UCSD-AML1 (cell line): ENCODE data around the gene ADAMTS14.

Source experiments
- DNase-seq: peaks from one replicate; lab custom pipeline; 2025; ENCODE audit not compliant: unreplicated experiment; lab: John Stamatoyannopoulos, UW

Gene ADAMTS14

DNA sequence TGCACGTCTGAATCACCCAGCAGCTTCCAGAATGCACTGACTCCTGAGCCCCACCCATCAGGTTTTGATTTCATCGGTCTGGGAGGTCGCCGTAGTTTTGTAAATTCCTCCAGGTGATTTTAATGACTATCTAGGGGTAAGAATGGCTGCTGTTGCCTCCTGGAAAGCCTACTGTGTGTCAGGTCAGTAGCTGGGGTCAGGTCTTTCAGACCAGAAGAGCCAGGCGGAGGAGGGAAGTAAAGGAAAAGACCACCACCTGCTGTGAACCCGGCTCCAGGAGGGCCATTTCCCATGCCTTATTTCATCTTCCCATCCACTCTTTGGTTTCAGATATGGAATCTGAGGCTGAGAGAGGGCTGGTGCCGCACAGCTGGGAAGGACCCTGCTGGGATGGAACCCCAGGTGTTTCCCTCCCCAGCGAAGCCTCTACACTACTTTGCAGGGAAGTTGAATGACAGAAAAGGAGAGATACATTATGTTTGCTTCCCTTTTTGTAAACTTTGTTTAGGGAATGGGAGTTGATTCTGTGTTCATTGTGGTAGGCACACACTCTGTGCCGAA lies 19.8 kb downstream of the ADAMTS14 start:
- no peak for DNase-seq

DNA sequence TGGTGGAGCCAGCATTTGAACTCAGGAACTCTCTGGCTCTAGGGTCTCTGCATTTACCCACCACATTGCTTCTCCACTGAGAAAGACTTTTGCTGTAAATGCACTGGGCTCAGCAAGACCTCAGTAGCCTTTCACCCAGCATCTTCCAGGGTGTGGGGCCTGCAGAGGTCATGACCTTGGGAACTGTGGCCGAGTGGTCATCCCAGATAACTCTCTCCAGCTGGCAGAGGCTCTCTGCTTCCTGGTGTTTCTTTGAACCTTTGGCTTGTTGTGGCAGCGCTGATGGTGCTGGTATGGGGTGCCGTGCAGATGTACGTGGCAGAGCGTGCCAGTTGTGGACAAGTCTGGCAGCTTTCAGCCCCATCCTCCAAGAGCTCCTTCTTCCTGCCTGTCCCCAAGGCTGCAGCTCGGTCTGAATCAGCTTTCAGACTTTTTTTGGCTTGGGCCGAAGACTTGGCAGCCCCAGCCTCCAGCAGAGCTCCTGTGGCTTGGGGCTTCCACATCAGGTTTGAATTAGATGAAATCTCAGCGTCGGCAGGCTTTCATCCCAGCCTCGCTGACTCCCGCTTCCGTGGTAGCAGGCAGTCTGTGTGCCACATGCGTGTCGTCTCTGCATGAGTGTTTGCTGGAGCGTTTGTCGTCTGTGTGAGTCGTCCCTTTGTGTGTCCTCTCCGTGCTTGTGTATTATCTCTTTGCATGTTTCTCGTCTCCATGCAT lies 21.5 kb downstream of the ADAMTS14 start:
- no peak for DNase-seq

DNA sequence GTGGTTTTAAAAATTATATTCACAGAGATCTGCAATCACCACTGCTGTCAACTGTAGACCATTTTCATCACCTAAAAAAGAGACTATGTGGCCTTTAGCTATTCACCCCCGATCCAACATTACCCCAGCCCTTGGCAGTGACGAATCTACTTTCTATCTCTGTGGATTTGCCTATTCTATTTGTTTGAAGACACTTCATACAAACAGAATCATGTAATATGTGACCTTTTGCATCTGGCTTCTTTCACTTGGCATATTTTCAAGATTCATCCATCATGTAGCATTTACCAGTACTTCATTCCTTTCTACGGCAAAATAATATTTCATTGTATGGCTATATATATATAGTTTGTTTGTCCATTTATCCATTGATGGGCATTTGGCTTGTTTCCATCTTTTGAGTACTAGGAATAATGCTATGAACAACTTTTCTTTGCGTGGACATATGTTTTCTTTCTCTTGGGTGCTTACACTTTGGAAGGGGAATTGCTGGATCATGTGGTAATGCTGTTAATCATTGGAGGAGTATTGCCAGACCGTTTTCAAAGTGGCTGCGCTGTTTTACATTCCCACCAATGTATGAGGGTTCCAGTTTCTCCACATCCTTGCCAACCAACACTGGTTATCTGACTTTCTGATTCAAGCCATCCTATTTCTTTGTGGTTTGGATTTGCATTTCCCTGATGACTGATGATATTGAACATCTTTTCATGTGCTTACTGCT lies 22.3 kb downstream of the ADAMTS14 start:
- no peak for DNase-seq

DNA sequence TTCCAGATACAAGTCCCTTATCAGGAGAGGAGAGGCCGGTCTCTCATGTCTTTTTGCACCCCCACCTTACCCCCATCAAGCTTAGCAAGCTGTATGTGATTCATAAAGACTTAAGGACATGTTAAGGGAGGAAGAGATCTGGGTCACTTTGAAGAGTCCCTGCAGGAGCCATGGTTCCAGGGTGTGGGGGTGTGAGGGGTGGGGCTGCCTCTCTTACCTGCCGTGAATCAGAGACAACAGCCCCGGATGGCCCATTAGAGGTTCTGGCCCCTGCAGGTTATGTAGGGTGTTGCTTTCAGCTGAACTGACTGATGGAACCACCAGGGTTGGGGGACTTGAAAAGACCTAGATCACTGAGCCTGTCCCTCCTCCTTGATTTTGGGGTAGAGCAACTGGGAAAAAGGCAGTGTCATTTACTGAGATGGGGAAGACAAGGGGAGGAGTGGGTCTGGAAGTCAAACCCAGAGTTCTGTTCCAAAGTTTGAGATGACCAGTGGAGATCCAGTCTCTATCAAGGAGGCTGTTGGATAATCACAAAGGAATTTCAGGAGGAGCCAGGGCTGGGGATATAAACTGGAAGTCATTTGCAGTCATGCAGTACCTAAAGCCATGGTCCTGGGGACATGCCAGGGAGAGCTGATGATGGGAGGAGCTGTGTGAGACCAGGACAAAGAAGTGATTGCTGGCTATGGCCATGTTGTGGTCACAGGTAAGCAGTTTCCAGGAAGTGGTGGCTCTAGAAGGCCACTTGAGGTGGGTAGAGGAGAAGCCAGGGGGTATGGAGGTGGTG lies 23.1 kb downstream of the ADAMTS14 start:
- no peak for DNase-seq

DNA sequence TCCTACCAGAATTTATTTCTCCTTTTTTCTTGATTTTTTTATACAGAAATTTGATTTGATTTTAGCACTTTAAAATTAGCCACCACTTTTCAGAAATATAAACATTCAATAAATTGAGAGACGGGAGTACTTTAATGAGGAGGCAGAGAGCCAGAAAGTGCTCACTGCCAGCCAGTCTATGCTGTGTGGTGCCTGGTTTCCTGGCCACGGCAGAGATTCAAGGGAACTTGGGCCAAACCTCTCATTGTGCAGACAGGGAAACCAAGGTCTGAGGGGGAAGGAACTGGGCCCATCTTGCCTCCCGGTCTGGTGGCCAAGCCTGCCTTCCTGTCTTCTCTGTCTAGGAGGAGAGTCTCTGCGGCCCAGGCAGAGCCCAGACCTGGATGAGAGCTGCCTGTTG lies 25.9 kb downstream of the ADAMTS14 start:
- no peak for DNase-seq

DNA sequence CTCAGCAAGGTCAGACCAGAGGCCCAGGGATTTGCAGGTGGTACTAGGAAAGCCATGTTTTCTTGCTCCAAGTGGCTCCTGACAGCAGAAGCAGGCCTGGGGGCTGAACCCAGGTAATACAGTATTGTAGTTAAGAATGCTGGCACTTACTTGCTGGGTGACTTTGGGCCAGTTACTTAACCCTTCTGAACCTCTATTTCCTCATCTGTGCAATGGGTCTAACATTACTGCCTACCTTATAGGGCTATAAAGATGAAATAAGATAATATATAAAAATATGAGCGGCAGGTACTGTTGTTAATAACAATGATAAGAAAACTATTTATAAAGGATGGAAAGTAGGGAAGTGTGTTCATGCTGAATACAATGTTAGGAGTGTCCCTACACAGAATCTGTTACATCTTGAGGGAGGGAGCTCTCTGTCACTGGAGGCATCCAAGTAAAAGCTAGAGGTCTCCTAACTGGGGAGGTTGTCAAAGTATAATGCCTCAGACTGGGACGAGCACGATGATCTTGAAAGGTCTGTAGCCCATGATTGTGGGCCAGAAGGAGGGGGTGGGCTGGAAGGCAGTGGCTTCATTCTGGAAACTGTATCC lies 26.9 kb downstream of the ADAMTS14 start:
- DNase-seq: no peak

DNA sequence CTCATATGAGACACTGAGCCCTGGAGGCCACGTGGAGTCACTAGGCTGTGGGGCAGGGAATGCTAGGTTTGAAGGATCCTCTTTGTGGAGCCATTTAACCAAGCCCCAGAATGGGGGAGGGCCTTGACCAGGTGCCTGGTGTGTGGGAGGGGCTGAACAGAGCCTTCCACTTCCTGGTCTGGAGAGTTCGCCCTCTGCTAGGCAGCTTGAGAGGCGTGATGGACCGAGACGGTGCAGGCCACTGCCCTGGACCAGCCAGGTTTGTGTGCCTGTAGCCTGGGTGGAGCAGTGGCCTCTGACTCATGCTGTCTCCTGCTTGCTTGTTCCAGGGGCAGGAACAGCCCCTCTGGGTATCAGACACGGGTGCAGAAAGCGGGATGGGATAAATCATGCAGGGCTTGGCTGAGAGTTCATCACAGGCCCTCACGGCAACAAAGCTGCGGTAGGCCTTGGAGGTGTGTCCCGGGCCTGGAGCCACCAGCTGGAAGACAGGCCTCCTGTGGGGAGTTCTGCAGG lies 27.4 kb downstream of the ADAMTS14 start:
- DNase-seq: no peak

DNA sequence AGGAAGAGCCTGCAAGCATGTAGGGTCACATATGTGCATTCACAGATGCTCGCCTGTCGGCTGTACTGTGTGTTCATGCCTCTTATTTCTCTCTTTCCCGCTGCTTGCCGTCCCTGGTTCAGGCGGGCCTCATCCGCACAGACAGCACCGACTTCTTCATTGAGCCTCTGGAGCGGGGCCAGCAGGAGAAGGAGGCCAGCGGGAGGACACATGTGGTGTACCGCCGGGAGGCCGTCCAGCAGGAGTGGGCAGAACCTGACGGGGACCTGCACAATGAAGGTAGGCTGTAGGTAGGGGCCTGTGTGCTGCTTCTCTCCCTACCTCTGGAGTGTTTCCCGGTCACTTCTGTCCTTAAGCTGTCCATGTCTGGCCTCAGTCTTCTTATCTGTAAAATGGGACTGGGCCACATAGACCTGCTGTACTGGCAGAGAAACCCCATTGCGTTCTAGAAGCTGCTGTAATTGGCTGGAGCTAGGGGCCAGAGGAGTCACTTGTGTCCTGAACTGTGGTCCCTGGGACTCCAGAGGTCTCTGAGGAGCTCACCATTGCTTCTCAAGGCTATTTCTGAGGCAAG lies 30.0 kb downstream of the ADAMTS14 start:
- DNase-seq: no peak

DNA sequence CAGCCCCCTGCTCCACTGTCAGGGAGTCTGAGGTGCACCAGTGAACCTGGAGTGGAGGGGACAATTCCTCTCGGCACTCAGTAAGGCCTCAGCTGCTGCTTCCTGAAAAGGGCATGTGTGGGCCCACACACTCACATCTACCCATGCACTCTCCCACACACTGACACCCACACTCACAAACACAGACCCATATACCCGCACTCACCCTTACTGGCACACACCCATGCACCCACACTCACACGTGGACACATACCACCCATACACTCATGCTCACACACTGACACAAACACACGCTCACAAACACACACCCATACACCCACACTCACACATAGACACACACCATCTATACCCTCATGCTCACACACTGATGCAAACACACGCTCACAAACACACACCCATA lies 31.9 kb downstream of the ADAMTS14 start:
- no peak for DNase-seq

DNA sequence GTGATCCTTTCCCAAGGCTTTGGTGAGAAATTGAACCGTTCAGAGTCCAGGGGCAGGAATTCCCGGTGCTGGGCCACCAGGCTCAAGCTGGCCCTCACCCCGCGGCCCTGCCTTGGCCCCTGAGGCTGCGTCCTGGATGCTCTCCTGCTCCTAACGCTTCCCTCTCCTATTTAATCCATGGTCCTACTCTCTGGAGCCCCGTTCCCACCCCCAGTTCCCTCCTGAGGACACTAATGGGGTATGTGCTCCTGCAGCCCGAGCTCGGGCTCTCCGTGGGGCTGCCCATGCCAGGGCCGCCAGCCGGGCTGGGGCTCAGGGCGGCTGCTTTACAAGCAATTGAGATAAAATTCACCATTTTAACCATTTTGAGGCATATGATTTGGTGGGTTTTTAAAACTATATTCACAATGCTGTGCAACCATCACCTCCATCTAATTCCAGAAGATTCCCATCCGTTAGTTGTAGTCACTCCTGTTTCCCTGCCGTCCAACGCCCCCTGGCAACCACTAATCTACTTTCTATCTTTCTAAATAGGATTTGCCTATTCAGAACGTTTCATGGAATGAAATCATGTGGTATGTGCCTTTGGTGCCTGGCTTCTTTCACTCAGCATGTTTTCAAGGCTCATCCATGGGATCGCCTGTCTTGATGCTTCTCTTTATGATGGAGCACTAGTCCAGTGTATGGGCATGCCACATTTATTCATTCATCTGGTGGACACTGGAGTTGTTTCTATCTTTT lies 33.0 kb downstream of the ADAMTS14 start:
- DNase-seq: no peak

DNA sequence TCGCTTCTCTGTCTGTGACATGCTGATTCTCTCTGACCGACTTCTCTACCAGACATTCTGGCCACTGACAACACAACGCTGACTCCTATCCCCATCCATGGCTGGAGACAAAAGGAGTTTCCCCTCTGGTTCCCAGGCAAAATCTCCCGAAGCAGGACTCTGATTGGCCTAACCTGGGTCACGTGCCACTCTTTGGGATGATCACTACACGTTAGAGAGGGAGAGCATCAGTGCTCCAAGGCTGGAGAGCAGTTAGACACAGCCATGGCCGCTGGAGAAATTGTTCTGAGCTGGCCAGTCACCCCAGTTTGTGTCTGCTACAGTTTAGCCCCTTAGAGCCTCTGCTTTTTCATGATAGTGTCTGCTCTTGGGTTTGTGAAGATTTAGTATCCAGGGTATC lies 38.9 kb downstream of the ADAMTS14 start:
- DNase-seq: no peak

DNA sequence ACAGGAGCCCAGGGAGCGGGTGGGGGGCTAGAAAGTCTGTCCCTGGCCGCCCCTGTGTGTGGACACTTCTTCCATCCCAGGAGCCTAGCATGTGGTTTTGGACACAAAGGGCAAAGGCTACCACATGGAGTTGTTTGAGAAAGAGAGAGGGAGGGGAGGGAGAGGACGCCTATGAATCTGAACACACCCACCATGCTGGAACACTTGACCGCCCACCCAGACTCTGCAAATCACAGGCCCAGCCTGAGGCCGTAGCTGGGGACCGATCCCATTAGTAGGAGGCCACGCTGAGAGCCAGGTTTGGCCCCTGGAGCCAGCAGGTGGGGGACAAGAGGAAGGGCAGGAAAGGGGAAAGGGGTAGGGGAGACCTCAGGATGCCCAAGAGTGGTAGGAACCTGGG lies 39.6 kb downstream of the ADAMTS14 start:
- no peak for DNase-seq

DNA sequence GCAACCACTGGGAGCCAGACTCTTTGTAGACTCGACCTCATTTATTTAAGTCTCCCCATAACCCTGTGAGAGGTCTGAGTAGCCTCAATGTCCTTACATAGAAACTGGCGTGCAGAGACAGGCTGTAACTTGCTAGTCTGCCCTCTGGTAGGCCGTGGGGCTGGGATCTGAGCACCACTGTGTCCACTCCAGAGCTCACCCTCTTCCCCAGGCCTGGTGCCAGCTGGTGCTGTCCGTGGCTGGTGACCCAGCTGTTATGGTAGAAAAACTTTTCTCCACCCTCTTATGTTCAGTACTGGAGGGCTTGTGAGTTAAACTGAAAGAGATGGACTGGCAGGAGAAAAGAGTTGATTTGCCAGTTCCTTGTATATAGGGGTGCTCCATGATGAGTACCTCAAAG lies 41.9 kb downstream of the ADAMTS14 start:
- no peak for DNase-seq

DNA sequence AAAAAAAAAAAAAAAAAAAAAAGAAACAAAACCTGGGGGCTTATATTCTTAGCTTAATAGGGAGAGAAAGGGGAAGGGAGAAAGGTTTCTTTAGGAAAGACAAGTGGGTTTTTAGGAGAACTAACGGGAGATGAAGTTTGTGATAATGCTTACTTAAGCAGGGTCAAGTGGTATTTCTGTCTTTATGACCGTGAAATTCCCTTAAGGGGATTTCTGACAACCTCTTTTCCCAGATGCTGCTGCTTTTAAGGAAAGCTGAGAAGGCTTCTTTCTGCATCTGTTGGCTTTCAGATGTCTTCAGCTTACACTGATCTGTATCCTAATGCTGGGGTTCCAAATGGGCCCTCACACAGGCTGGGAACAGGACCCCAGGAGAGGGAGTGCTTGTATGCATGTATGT lies 42.6 kb downstream of the ADAMTS14 start:
- no peak for DNase-seq

DNA sequence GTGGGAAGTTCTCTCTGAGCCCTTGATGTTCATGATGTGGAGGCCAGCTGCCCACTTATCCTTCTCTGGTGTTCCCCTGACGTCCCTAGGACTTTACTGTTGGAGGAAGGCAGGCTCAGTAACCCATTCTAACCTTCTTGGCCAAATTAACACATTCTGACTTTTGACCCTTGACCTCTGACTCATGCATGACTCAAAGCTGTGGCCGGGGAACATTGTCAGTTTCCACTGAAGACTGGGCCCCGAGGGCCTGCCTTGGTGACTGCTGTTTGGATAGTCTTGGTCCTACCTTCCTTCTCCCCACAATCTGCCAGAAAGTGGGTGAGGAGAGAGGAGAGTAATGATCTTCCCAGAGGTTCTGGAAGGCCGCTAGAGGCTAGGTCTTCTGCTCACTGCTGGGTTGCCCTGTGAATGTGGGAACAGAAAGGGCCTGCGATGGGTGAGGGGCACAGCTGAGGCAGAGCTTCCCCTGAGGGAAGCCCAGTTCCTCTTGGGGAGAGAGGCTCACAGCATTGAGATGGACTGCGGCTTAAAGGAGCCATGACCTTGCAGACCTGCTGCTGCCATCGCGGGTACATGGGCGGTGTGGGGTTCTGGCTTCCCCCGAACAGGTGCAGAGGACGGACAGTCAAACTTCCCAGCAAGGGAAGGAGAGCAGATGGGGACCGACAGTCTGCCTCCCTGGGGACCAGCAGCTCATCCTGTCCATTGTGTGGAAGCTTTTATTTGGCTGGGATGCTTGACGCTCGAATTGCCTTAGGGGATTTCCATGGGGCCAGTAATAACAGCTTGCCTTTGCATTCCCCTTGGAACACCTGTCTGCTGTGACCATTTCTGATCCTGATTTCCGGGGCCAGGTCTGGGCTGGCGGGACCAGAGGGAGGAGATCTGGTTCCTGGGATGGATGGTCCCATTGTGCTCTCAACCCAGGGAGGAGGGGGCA lies 43.8 kb downstream of the ADAMTS14 start:
- DNase-seq: no peak

DNA sequence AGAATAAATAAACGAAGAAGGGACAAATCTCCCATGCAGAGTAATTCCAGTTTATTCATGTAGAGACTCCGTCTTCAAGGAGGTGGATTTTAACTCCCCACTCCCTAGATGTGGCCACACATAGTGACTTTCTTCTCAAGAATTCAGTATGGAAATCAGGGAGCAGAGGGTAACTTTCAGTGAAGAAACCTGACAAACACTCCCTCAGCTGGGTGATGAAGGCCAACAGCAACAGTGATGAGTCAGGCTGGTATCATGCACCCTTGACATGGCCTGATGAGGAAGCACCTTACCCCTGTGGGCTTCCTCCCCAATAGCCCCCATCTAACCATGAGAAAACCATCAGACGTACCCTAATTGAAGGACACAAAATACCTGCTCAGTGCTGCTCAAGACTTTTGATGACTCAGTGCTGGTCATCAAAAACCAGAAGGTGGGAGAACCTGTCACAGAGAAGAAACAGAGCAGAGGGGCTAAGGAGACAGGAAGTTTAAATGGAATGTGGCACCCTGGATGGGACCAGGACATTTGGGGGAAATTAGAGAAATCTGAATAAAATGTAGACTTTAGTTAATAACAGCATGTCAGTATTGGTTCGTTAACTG lies 50.6 kb downstream of the ADAMTS14 start:
- no peak for DNase-seq

DNA sequence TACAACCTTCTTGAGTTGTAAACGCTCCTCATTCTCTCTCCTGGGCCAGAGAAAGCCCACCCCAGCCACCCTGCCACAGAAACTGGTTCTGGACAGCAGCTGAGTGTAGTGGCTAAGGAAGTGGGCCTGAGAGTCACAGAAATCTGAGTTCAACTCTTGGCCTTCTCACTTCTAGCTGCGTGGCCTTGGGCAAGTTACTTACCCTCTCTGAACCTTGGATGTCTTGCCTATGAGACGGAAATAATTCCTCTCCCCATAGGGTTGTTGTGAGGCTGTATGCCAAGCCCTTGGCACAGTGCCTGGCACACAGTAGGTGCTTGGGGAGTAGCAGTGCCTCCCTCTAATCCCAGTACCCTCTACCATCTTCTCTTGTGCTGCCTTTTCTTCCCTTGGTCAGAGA lies 51.5 kb downstream of the ADAMTS14 start:
- no peak for DNase-seq

DNA sequence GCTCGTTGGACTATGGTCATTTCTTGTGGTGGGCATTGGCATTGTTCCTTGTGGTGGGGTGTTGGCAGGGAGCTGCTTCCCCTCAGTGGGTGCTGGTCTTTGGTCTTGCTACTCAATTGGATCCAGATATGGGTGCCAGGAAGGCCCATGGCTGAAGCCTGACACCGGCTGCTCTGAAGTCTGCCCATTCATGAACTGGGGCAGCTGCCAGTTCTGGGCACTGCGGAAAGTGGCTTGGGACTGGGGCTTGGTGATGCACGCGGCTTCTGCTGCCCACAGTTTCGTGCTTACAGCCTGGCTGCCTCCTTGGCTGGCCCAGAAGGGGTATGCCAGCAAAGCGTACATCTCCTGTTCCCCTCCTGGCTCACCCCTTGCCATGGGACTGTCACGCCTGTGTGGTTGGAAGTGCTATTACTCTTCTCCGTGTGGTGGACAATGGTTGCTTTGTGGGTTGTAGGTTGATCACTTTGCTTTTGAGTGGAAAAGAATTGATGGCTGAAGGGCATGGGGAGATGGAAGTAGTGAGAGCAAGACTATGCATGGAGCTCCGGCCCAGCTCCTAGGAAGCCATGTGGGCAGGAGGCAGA lies 54.7 kb downstream of the ADAMTS14 start:
- DNase-seq: no peak
